ENCODE measurements around the gene ELMO2. TPM values are rescaled to one million over a fixed set of nuclear protein-coding genes. Genes with fewer than 3 reads are reported as not detected.

The ELMO2 gene, protein sequence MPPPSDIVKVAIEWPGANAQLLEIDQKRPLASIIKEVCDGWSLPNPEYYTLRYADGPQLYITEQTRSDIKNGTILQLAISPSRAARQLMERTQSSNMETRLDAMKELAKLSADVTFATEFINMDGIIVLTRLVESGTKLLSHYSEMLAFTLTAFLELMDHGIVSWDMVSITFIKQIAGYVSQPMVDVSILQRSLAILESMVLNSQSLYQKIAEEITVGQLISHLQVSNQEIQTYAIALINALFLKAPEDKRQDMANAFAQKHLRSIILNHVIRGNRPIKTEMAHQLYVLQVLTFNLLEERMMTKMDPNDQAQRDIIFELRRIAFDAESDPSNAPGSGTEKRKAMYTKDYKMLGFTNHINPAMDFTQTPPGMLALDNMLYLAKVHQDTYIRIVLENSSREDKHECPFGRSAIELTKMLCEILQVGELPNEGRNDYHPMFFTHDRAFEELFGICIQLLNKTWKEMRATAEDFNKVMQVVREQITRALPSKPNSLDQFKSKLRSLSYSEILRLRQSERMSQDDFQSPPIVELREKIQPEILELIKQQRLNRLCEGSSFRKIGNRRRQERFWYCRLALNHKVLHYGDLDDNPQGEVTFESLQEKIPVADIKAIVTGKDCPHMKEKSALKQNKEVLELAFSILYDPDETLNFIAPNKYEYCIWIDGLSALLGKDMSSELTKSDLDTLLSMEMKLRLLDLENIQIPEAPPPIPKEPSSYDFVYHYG
- 30.0 TPM for total RNA-seq

DNA sequence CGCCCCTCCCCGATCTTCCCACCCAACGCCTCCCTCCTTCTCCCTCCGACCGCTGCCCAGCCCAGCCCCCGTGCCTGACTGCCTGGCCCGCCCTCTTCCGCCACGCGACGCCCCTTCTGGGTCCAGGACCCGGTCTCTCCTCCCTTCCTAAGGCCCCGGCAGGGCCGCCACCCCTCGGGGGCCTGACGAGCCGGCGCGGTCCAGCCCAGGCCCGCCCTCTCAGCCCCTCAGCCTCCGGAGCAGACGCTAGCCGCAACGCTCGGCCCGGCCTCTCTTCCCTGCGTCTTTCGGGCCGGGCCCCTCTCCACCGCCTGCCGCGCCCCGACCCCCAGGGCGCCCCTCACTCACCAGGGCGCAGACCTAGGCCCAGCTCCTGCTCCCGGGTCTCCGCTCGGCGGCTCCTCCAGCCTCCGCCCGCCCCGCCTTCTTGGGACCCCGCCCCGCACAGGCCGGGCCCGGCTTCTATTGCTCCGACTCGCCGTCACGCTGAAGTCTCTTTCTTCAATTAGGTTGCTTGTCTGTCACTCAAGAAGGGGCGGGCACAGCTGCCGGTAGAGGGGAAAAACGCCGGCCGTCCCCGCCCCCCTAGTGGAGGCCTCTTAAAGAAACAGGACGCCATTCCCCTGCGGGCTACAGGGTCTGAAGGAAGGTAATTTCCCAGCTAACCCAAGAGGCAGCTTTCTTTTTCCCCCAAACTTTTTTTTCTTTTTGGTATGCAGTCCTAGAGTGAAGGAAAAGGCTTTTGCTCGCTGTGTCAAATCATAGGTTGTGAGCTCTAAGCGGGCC, at the start of gene ELMO2:
Gene ELMO2 (minus strand): TSS at position 416 of the 786 bp plus-strand sequence. CDS start 12,133 bp downstream, outside the sequence.
- ATAC-seq, result peak; percentile 92

- ATAC-seq, result no peak
Measured at GRCh38 chr20:46455729-46456128, 49.3 kb upstream of the ELMO2 start.

DNA sequence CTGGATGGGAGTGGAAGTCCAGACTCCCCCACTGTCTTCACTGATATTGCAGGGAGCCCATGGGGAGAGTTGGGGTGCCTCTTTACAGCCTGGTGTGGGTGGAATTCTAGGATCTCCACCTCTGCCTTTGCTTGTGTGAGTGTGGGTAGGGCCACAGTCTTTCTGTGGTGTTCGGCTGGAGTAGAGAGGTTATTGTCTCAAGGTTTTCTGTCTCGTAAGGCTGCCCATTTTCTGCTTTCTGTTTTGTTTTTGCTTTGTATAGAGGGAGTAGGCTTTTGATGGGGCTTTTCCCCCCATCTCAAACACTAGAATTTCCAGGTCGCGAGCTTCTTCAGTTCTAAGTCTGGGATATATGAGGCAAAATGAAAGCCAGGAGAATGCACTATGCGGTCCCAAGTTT, 40.4 kb upstream of the ELMO2 start:
- ATAC-seq, result no peak

DNA sequence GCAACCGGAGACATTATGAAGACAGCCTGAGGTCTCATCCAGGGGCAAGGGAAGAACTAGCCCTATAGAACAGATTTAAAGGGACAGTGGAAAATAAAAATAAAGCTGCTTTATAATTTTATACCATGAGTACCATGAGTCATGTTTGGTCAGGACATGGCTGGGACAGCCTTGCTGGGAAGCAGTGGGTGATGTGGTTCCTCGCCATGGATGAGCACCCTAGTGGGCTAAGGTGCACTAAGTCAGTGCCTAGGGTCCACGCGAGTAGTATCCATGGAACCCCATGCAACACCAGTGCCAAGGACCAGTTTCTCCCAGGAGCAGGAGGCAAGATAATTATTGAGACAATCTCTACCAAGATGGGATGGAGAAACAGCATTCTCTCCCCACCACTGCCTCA, 33.4 kb upstream of the ELMO2 start:
- no peak for ATAC-seq

GRCh38 chr20:46438156-46438750, 31.8 kb upstream of the ELMO2 start:
- ATAC-seq, result peak; percentile 35

- ATAC-seq, result no peak
Measured at GRCh38 chr20:46435146-46435545, 28.7 kb upstream of the ELMO2 start.

DNA sequence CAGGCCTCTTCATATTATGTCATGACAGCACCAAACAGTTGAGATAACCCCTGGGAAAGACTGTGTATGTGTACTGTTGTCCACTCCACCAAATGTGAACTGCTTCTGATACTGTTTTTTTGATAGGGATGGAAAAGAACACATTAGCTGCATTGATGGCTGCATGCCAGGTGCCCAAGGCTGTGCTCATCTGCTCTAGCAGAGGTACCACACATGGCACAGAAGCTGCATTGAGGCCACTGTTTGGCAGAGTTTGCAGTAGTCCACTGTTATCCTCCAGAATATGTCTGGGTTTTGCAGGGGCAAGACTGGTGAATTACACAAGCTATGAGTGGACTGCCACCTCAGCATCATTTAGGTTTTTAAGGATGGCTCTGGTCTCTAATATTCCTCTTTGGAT, 28.2 kb upstream of the ELMO2 start:
- ATAC-seq, result no peak

- ATAC-seq, result no peak
Measured at GRCh38 chr20:46433051-46433450, 26.6 kb upstream of the ELMO2 start.

- no peak for ATAC-seq
Measured at GRCh38 chr20:46430921-46431712, 24.7 kb upstream of the ELMO2 start.

GRCh38 chr20:46427384-46427783, 21.0 kb upstream of the ELMO2 start:
- ATAC-seq, result no peak

DNA sequence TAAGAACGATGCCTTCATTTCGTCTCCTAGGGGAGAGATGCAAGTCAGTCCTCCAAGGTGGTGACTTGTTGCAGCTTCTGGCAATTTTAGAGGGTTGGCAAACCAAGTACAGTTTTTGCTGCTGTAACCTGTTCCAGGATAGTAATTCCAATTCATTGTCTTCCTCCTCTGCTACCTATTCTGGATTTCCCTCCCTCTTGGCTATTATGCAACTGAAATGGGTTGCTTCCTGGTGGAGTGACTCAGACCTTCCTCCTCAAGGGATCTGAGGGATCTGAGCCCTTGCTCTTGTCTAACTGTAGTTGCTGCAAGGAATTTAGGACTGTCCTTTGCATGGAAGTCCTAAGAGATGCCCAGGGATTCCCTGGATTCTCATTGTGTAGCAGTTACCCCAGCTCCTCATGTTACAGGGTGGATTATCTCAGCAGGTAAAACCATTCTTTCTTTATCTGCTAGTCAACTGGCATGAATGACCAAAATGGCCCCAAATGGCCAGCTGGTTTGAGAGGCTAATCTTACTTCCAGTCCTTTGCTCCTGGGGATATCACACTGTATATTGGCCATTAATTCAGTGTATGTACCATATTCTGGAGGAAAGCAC, 17.6 kb upstream of the ELMO2 start:
- peak; percentile 92 for ATAC-seq

GRCh38 chr20:46423342-46423741, 16.9 kb upstream of the ELMO2 start:
- ATAC-seq, result peak; percentile 18

GRCh38 chr20:46420878-46421277, 14.5 kb upstream of the ELMO2 start:
- ATAC-seq, result no peak

GRCh38 chr20:46419882-46420281, 13.5 kb upstream of the ELMO2 start:
- no peak for ATAC-seq

DNA sequence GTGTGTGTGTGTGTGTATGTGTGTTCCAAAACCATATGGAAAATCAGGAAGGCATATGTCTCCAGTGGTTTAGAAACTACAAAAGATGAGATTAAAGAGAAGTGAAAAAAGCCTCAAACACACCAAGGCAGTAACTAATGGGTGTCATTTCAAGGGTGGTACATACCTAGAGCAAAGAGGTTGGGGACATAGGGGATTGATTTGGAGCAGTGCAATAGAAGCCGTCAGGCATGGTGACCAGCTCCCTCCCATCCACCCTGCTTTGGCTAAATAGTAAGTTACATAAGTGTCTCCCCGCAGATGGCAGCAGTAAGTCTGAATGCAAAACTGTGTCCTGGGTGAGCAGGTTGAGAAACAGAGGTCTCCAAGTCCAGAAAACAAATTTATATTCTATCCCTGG, 10.4 kb upstream of the ELMO2 start:
- ATAC-seq, result no peak

- ATAC-seq, result no peak
Measured at GRCh38 chr20:46416421-46416820, 10.0 kb upstream of the ELMO2 start.

GRCh38 chr20:46415773-46416172, 9.4 kb upstream of the ELMO2 start:
- no peak for ATAC-seq

- ATAC-seq, result no peak
Measured at GRCh38 chr20:46414608-46415007, 8.2 kb upstream of the ELMO2 start.

DNA sequence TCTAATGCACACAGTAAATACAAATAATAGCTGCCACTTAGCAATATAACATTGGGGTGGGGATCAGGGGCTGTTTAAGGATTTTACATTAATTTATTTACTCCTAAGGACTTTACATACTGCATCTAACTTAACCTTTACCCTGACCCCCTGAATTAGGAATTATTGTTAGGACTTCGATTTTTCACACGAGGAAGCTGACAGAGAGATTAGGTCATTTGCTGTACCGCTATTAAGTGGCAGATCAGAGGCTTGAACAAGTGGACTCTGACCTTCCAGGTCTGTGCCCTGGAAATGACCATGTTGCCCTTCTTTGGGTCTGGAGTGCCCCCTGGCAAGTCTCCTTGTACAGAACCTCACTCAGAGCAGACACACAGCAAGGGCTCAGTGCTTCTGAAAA, 5.2 kb upstream of the ELMO2 start:
- ATAC-seq, result no peak

- no peak for ATAC-seq
Measured at GRCh38 chr20:46408281-46408731, 1.9 kb upstream of the ELMO2 start.

GRCh38 chr20:46407671-46407996, 1.2 kb upstream of the ELMO2 start:
- no peak for ATAC-seq
